ENCODE results near the gene DAAM2. TPM values are rescaled to one million over a fixed set of nuclear protein-coding genes. Genes with fewer than 3 reads are reported as not detected.

Gene DAAM2
- polyA plus RNA-seq, 2 of the 4 experiments (the other 2 are of a cell fraction), result not detected

DNA sequence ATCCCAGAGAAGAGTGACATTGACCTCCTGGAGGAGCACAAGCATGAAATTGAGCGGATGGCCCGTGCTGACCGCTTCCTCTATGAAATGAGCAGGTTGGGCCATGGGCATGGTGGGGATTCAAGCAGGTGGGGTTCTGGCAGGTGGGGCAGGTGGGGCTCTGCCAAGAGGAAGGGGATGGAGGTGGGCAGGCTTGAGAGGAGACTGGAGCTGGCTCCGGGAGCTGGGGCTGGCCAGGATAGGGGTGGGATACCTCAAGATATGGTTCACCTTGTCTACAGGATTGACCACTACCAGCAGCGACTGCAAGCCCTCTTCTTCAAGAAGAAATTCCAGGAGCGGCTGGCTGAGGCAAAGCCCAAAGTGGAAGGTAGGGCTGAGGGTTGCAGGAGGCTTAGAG, 99.2 kb downstream of the DAAM2 start (continued):
- no peak for TF ChIP-seq REST (IDR thresholded peaks at IDR 0.05)
- no peak for TF ChIP-seq NFE2L2 (conservative IDR thresholded peaks at IDR 0.05; ENCODE audit: low read length)
- TF ChIP-seq KDM5A (IDR thresholded peaks at IDR 0.05), result no peak

DNA sequence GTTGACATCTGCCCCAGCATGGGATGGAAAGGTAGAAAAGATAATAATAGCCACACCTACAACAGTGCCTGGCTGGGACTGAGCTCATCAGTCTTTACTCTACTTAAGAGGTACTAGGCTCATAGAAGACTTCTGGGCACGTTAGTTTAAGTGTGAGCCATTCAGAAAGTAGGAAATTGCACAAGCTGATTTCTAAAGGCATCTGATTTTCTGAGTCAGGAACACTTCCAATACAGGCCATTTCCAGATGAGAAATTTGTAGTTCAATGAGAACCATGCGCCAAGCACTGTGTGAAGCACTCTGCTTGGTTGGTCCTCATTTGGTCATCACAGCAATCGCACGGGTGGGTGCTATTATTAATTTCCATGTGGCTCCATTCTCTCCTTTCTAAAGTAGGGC, 99.8 kb downstream of the DAAM2 start:
- POLR2A ChIA-PET, result no interaction called here
- Histone ChIP-seq H3K27ac (no peak overlapping the region), H3K4me3 (no peak overlapping the region), H3K9me3 (no peaks in the 10 kb centered on the region), H3K4me2 (no peak overlapping the region), H3K4me1 (no peaks in the 10 kb centered on the region)
- CTCF ChIA-PET, result interaction anchor here (0.7 to 2.8 kb wide), 4 partner anchors 62 to 539 kb away, joined by 3 to 12 read pairs (median 5); no protein-coding TSS in a partner anchor
- ATAC-seq, result no peak
- no peak for TF ChIP-seq RFX5 (IDR thresholded peaks at IDR 0.05)
- TF ChIP-seq RAD21 (conservative IDR thresholded peaks at IDR 0.05 in 1 of 2, IDR thresholded peaks at IDR 0.05 in 1 of 2), result no peak
- TF ChIP-seq CEBPB (IDR thresholded peaks at IDR 0.05), result no peak
- TF ChIP-seq CHD2 (IDR thresholded peaks at IDR 0.05; ENCODE audit: low read length, partially characterized antibody), result no peak
- no peak for TF ChIP-seq NFE2L2 (conservative IDR thresholded peaks at IDR 0.05; ENCODE audit: low read length)
- TF ChIP-seq CBX8 (IDR thresholded peaks at IDR 0.05), result no peak
- no peak for TF ChIP-seq JUNB (IDR thresholded peaks at IDR 0.05)
- no peak for TF ChIP-seq EHF (CRISPR knock-in tag; IDR thresholded peaks at IDR 0.05)
- TF ChIP-seq, protein P1, sequence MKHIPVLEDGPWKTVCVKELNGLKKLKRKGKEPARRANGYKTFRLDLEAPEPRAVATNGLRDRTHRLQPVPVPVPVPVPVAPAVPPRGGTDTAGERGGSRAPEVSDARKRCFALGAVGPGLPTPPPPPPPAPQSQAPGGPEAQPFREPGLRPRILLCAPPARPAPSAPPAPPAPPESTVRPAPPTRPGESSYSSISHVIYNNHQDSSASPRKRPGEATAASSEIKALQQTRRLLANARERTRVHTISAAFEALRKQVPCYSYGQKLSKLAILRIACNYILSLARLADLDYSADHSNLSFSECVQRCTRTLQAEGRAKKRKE (CRISPR knock-in tag; IDR thresholded peaks at IDR 0.05; ENCODE audit: low read depth), result no peak
- no peak for TF ChIP-seq NR3C1 (IDR thresholded peaks at IDR 0.05)
- TF ChIP-seq, protein P2, sequence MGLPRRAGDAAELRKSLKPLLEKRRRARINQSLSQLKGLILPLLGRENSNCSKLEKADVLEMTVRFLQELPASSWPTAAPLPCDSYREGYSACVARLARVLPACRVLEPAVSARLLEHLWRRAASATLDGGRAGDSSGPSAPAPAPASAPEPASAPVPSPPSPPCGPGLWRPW (IDR thresholded peaks at IDR 0.05), result no peak
- TF ChIP-seq, protein P3, sequence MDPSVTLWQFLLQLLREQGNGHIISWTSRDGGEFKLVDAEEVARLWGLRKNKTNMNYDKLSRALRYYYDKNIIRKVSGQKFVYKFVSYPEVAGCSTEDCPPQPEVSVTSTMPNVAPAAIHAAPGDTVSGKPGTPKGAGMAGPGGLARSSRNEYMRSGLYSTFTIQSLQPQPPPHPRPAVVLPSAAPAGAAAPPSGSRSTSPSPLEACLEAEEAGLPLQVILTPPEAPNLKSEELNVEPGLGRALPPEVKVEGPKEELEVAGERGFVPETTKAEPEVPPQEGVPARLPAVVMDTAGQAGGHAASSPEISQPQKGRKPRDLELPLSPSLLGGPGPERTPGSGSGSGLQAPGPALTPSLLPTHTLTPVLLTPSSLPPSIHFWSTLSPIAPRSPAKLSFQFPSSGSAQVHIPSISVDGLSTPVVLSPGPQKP (IDR thresholded peaks at IDR 0.05; ENCODE audit: low read depth, low read length), result no peak
- TF ChIP-seq EP300 (IDR thresholded peaks at IDR 0.05), result no peak
- DNase-seq (ENCODE audit: low read depth in 1 of 2, low spot score in 1 of 2), result no peak
- 68% methylated on average over 4 of the region's 4 CpGs for WGBS (ENCODE audit: missing lambda C conversion rate)
- FAIRE-seq, result no peak

DNA sequence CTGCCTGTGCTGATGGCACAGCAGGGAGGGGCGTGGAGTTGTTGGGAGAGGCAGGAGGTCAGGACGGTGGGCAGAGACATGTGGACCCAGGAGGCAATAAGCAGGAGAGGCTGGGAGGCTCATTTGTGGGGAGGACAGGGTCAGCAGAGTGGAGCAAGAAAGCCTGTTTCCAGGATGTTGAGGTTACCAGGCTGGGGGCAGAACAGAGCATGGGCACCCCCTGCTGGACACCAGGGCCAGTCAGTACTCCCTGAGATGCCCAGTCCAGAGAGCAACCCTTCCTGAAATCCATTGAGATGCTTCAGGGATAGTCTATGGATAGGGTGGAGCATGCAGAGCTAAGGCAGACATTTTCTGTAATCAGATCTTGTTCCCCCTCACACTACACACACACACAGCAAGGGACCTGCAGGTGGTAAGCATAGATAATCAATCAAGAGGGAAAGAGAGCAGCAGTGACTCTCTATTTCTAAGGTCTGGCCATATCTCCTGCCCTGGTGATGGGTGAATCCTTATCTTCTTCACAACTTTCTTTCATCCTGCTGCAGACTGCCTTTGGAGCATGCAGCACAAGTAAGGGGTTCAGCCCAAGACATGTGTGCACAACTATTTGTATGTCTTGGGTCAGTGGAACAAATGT, 100.4 kb downstream of the DAAM2 start:
- Histone ChIP-seq H3K4me3 (no peak overlapping the region), H3K9me3 (no peaks in the 10 kb centered on the region), H3K4me2 (no peak overlapping the region), H3K27ac (no peak overlapping the region), H3K4me1 (no peaks in the 10 kb centered on the region)
- DNase-seq (ENCODE audit: low read depth in 1 of 2, low spot score in 1 of 2) (peak; percentile 26 to 38), FAIRE-seq (no peak), ATAC-seq (peak; percentile 70 to 93; a peak in 4 of 6 replicates)
- ChIA-PET POLR2A (no interaction called here), CTCF (interaction anchor here (1.0 to 2.8 kb wide), 3 partner anchors 27 to 530 kb away, joined by 5 to 12 read pairs (median 7); no protein-coding TSS in a partner anchor)
- TF ChIP-seq, protein P4, sequence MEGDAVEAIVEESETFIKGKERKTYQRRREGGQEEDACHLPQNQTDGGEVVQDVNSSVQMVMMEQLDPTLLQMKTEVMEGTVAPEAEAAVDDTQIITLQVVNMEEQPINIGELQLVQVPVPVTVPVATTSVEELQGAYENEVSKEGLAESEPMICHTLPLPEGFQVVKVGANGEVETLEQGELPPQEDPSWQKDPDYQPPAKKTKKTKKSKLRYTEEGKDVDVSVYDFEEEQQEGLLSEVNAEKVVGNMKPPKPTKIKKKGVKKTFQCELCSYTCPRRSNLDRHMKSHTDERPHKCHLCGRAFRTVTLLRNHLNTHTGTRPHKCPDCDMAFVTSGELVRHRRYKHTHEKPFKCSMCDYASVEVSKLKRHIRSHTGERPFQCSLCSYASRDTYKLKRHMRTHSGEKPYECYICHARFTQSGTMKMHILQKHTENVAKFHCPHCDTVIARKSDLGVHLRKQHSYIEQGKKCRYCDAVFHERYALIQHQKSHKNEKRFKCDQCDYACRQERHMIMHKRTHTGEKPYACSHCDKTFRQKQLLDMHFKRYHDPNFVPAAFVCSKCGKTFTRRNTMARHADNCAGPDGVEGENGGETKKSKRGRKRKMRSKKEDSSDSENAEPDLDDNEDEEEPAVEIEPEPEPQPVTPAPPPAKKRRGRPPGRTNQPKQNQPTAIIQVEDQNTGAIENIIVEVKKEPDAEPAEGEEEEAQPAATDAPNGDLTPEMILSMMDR (IDR thresholded peaks at IDR 0.05), result peak; percentile 27; the same call in 2 of the 3 replicates
- TF ChIP-seq SMC3 (IDR thresholded peaks at IDR 0.05), result peak; percentile 58
- TF ChIP-seq TP53 (CRISPR knock-in tag; IDR thresholded peaks at IDR 0.05), result no peak
- peak; percentile 48 to 68; a peak in 4 of 5 replicates for TF ChIP-seq RAD21 (conservative IDR thresholded peaks at IDR 0.05 in 1 of 2, IDR thresholded peaks at IDR 0.05 in 1 of 2)
- TF ChIP-seq CHD4 (IDR thresholded peaks at IDR 0.05; ENCODE audit: borderline replicate concordance), result no peak
- no peak for TF ChIP-seq RFX5 (IDR thresholded peaks at IDR 0.05)
- no CpG with 5 or more reads among the region's 2 CpGs for WGBS (ENCODE audit: missing lambda C conversion rate)
